ENCODE measurements around the gene SPOCK1.

DNA sequence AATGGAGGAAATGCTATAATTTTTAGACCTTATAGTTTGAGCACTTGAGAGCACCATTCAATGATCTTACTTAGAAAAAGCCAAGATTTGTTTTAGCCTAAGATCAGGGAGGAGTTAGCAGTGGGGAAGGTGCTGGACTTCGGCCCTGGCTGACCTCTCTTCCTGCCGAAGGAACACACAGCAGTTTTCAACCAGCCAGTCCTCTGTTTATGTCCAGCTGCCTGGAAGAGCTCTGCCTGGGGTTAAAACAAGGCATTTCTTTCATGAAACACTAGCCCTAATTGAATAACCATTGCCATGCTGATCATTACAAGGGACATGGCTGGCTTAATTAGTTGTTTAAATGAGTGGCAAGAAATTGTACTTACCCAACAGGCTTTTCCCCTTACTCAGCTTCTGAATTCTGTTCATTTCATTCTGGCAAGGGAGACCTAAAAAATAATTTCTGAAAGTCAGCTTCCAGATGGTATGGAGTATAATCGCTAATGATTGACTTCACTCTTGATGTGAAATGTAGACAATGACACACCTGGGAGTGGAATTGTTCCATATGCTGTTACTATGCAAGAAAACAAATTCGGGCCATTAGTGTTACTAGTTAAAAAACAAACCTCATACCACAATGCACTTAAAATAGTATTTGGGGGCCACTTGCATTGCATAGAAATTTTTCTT is 514.2 kb downstream of the SPOCK1 start:
- TF ChIP-seq, protein P1, sequence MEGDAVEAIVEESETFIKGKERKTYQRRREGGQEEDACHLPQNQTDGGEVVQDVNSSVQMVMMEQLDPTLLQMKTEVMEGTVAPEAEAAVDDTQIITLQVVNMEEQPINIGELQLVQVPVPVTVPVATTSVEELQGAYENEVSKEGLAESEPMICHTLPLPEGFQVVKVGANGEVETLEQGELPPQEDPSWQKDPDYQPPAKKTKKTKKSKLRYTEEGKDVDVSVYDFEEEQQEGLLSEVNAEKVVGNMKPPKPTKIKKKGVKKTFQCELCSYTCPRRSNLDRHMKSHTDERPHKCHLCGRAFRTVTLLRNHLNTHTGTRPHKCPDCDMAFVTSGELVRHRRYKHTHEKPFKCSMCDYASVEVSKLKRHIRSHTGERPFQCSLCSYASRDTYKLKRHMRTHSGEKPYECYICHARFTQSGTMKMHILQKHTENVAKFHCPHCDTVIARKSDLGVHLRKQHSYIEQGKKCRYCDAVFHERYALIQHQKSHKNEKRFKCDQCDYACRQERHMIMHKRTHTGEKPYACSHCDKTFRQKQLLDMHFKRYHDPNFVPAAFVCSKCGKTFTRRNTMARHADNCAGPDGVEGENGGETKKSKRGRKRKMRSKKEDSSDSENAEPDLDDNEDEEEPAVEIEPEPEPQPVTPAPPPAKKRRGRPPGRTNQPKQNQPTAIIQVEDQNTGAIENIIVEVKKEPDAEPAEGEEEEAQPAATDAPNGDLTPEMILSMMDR (IDR thresholded peaks at IDR 0.05) = no peak
- TF ChIP-seq POLR2A (IDR thresholded peaks at IDR 0.05) = no peak

Data from stomach (tissue), 4 donors.